CD4-positive, alpha-beta T cell treated with Interleukin-17A for 1 hour (primary cell): ENCODE results near the gene VEGFB.
"Not testable (repeated sequence)": the region's sequence is repeated elsewhere in the genome, so short reads cannot be mapped to it uniquely, and the experiment has no call there.

Source experiments
- DNase-seq: peaks from one replicate; pipeline ENCODE4 v3.0.0-alpha.2; 2020

VEGFB gene

DNA sequence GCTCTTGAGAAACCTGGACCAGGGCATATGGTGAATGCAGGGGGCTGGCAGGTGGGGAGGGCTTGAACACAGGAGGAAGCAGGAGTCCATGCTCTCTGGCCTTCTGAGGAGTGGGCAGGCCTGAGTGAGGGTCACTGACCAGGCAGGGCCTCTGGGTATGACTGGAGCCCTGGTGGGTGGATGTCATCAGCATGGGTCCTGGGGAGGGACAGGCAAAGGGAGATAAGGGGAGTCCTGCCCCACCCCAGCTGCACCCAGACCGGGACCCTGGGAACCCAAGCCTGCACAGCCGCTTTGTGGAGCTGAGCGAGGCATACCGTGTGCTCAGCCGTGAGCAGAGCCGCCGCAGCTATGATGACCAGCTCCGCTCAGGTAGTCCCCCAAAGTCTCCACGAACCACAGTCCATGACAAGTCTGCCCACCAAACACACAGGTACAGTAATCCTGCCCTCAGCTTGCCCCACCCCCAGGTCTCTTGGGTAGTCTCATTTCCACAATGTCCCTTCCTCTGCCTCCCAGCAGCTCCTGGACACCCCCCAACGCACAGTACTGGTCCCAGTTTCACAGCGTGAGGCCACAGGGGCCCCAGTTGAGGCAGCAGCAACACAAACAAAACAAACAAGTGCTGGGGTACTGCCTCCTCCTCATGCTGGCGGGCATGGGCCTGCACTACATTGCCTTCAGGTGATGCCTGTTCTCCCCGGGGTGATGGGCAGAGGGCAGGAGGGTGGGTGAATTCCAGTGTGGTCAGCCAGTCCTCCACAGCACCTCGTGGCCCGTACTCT lies 2.0 kb upstream of the VEGFB start:
- DNase-seq: no peak

- DNase-seq: no peak
Measured at GRCh38 chr11:64232967-64233315, 1.4 kb upstream of the VEGFB start.

- peak; percentile 45 for DNase-seq
Measured at GRCh38 chr11:64234647-64235379, 429 bp downstream of the VEGFB start.

GRCh38 chr11:64235437-64236161 lies 1.2 kb downstream of the VEGFB start:
- DNase-seq: no peak

DNA sequence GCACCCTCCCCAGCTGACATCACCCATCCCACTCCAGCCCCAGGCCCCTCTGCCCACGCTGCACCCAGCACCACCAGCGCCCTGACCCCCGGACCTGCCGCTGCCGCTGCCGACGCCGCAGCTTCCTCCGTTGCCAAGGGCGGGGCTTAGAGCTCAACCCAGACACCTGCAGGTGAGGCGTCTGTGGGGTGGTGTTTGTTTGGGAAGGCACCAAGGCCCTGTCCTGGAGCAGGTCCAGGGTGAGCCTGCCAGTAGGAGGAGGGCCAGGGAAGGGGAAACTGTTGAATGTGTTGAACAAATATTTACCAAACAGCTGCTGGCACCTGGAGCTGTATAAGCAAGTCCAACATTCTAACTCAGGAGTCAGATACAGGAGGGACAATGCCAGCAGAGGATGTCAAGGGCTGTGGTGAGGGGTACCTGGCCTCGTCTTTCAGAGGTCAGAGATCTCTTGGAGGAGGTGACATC lies 3.1 kb downstream of the VEGFB start:
- no peak for DNase-seq

- DNase-seq: no peak
Measured at GRCh38 chr11:64238076-64238475, 3.7 kb downstream of the VEGFB start.

DNA sequence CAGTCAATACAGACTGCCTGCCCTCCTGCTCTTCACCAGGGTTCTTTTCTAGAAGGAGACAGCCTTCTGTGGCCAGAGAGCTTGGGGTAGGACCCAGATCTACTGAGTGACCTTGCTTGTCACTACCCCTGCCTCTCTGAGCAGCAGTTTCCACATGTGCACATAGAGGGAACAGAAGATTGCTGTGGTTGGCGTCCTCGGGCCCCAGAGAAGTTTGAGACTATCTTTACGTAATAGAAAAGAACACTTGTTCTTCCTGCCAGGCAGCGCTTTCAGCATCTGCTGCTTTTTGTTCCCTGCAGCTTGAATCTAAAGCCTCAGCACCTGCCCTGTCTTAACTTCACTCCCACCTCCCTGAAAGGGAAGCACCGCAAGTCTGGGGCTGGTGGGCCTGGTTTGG lies 4.6 kb downstream of the VEGFB start:
- DNase-seq: no peak

- DNase-seq: no peak
Measured at GRCh38 chr11:64239662-64240434, 5.5 kb downstream of the VEGFB start.

DNA sequence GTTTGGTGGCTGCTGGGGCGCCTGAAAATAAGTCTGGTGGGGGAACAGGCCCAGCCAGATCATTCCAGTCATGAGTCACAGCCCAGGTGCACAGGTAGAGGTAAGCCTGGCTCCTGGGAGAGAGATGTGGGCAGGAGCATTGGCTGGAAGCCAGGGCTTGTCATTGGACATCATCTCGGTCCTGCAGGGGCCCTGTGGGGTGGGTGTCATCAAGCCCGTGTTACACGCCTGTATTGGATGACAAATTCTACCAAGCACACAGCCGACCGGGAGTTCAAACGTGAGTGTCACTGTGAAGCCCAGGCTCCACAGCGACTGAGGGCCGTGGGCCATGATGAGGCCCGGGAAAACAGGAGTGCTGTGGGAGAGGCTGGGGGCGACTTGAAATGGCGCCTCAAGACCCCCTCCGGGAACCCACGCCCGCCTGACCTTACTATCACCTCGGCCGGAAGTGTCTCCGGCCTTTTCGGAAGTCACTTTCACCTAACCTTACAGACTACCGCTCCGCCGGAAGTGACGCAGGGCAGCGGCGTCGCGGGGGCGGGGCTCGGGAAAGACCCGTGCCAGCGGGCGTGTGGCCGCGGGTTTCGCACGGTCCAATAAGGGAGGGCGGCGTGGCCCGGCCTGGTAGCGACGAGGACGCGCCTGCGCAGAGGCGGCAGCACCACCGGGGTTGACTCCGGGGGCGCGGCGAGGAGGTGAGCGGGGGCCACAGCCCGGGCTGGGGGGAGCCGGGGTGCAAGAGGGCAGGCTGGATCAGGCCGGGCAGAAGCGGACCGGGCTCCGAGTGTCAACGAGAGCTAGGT lies 6.3 kb downstream of the VEGFB start, which contains the start of gene FKBP2:
TSS of gene FKBP2 (plus strand) at position 661 of the 806 bp plus-strand sequence. CDS start 1,293 bp downstream, outside the sequence.
- peak; percentile 98 for DNase-seq

- DNase-seq: peak; percentile 100
Measured at GRCh38 chr11:64241241-64241490, 6.8 kb downstream of the VEGFB start.

DNA sequence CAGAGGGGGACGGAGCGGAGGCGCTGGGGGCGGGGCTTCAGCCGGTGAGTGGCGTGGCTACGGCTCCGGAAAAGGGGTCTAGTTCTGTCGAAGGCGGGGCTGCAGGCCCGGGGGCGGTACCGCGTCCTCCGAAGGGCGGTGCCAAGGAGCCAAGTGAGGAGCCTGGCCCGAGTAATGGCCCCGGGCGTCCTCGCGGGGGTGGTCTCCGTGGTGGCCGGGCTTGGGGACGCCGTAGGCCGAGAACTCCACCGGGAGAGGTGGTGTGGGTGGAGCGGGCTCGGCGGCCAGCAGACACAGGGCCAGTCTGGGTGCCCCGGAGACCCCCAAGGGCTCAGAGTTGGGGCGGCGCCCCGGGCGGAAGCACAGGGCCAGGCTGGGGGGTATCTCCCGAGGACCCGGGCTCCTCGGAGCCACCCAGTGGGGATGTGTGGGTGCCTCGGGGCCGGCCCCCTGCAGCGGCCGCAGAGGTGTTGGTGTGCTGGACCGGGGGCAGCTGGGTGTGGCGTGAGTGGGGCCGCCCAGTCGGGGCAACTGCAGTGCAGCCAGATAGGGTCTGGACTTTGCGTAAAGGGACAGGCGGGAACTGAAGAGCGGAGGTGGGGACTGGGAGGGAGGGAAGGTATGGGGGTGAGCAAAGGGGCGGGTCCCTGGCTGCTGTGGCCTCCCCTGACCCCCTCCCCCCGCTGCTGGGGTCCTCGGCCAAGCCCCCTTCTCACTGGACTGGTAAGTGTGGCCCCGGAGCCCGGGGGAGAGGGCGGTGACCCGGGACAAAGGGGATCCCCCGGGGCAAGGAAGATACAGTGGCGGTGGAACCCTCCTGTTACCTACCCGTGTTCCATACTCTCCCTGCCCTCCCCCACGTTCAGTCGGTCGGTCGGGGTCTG lies 7.3 kb downstream of the VEGFB start:
- DNase-seq: peak; percentile 19

- no peak for DNase-seq
Measured at GRCh38 chr11:64243236-64243854, 9.0 kb downstream of the VEGFB start.

DNA sequence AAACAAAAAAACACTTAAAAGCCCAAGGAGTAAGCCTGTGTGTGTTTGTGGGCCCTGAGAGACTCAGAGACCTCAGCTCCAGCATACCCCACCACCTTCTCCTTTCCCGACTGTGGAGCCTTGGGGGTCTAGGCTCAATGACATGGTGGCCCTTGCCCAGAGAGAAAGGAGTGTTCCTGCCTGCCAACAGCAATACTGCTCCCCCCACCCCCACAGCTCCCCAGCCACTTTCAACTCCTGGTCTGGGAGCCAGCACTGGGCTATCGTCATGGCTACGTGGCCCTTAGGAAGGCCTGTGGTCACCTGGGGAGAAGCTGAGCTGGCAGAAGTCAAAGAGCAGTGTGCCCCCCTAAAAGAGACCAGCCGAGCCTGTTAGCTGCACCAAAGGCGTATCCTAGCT lies 9.7 kb downstream of the VEGFB start:
- no peak for DNase-seq

GRCh38 chr11:64244966-64245365 lies 10.6 kb downstream of the VEGFB start:
- no peak for DNase-seq

GRCh38 chr11:64245401-64245796 lies 11.0 kb downstream of the VEGFB start:
- DNase-seq: peak; percentile 66

DNA sequence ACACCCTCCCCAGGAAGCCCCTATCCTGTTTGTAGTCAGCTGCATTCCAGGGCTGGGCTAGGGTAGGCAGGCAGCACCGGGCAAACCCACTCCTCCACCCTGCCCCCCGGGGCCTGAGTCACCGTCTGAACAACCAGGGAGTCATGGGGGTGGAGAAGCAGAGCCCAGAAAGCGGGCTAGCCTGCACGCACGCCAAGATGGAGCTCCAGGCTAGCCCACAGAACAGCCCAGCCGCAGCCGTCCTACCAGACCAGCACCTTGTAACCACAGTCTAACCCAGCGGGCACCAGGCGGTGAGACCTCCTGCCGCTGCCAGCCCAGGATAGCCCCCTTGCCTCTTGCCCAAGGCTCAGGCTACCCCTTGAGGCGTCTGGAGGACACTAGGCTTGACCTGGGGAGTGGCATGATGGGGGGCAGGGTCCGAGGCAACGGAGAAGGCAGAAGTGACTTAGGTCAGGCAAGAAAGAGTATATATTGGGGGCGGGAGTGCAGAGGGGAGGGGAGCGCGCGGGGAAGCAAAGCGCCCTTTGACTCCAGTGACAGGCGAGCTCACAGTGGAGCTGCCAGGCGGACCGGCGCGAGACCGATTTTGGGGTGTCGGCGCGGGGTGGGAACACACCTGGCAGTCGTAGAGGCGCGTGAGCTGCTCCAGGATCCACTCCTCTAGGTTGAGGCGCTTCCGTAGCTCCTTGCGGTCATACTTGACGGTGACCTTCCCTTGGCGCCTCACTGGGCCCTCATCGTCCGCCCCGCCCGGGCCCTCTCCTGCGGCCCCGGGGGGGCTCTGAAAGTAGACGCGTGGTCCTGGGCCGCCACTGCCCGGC lies 11.6 kb downstream of the VEGFB start:
- peak; percentile 69 for DNase-seq

DNA sequence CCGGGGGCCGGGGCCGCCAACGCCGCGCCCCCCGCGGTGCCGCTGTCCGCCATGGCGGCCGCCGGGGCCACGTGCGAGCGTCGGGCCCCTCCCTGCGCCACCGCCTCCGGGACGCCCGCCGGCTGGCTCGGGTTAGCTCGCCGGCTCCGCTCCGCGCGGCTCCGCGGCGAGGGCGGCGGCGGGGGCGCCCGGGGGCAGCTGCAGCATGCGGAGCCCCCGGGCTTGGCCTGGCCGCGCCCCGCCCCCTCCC lies 12.2 kb downstream of the VEGFB start:
- not testable (repeated sequence) for DNase-seq

GRCh38 chr11:64246871-64247728 lies 12.7 kb downstream of the VEGFB start, which contains the start of gene PPP1R14B:
PPP1R14B (minus strand) TSS chr11:64246943; CDS start chr11:64246673, 270 bp downstream.
- peak; percentile 82 for DNase-seq
